B cell (primary cell): ENCODE data around the gene CHCHD2. TPM values are rescaled to one million over a fixed set of nuclear protein-coding genes. Genes with fewer than 3 reads are reported as not detected.

ENCODE experiments used
- ATAC-seq: fragments of 200-7000 bp; cut with Tn5 transposase; one replicate; pipeline ENCODE4 v1.10.0; 2021; ENCODE audit warnings: low read depth, mild to moderate bottlenecking, moderate number of reproducible peaks, moderate library complexity
- CTCF ChIA-PET: fragments of 350-600 bp; sonication (Branson Sonifier 250); formaldehyde crosslinking; loops from one replicate; lab custom pipeline; 2021; ENCODE audit warnings: antibody characterized with exemption, inconsistent platforms; lab: Charles Lee
- POLR2A ChIA-PET: fragments of 350-600 bp; sonication (Branson Sonifier 250); formaldehyde crosslinking; loops from one replicate; lab custom pipeline; 2021; ENCODE audit warnings: antibody characterized with exemption; lab: Charles Lee
- DNase-seq: peaks from one replicate; pipeline ENCODE4 v3.0.0; 2013
- H2AFZ ChIP-seq: 2 replicates; pipeline ENCODE4 v1.6.1; 2012; ENCODE audit warnings: mild to moderate bottlenecking, low read depth, low read length; ENCODE audit not compliant: insufficient read depth, poor library complexity, severe bottlenecking
- H3K27ac ChIP-seq, 2 donors: 1 replicate in 1 of 2; 2 replicates in 1 of 2; pipeline ENCODE4 v1.5.1; 2012 to 2013; ENCODE audit warnings: low read length in 2 of 2, mild to moderate bottlenecking in 2 of 2, moderate library complexity in 1 of 2
- H3K27me3 ChIP-seq, 4 experiments: fragments of 200-600 bp in 1 of 4; sonication (generic) in 1 of 4; replicated peaks in 1 of 4; 1 replicate in 2 of 4; 2 replicates in 2 of 4; pipeline versions ENCODE4 v1.6.1 to v1.7.0; 2013 to 2016; ENCODE audit warnings: low read length in 3 of 4, mild to moderate bottlenecking in 2 of 4, mixed read lengths in 1 of 4, moderate library complexity in 1 of 4; ENCODE audit not compliant: insufficient read depth in 4 of 4, control insufficient read depth in 3 of 4; ENCODE audit errors: control extremely low read depth in 1 of 4
- H3K36me3 ChIP-seq, 2 experiments: replicated peaks in 1 of 2; 1 replicate in 1 of 2; 2 replicates in 1 of 2; pipeline versions ENCODE4 v1.6.1 to v1.7.1; 2013; ENCODE audit warnings: low read length in 1 of 2; ENCODE audit not compliant: insufficient read depth in 2 of 2, control insufficient read depth in 1 of 2; ENCODE audit errors: control extremely low read depth in 1 of 2, extremely low read depth in 1 of 2
- H3K4me1 ChIP-seq, 2 donors: fragments of 200-600 bp in 1 of 2; sonication (generic) in 1 of 2; 1 replicate in 1 of 2; 2 replicates in 1 of 2; pipeline versions ENCODE4 v1.5.1 to v1.6.1; 2013 to 2017; ENCODE audit warnings: low read length in 2 of 2; ENCODE audit not compliant: control insufficient read depth in 2 of 2, insufficient read depth in 2 of 2
- H3K4me2 ChIP-seq: replicated peaks from 2 replicates; pipeline ENCODE3; 2012; ENCODE audit warnings: mild to moderate bottlenecking, low read depth, low read length; ENCODE audit not compliant: poor library complexity, severe bottlenecking
- H3K4me3 ChIP-seq, 5 experiments: fragments of 200-600 bp in 1 of 5; sonication (generic) in 1 of 5; 1 replicate in 3 of 5; 2 replicates in 2 of 5; pipeline versions ENCODE4 v1.5.1 to v1.7.0; 2011 to 2016; ENCODE audit warnings: low read length in 4 of 5, mild to moderate bottlenecking in 4 of 5, low read depth in 2 of 5, control low read depth in 1 of 5, moderate library complexity in 1 of 5; ENCODE audit not compliant: insufficient read depth in 1 of 5; ENCODE audit errors: control extremely low read depth in 1 of 5, extremely low read depth in 1 of 5
- H3K79me2 ChIP-seq: fragments of 200-600 bp; sonication (generic); one replicate; pipeline ENCODE4 v1.6.0; 2016; ENCODE audit warnings: low read length; ENCODE audit not compliant: control insufficient read depth, insufficient read depth
- H3K9ac ChIP-seq: fragments of 200-600 bp; sonication (generic); 2 replicates; pipeline ENCODE4 v1.6.1; 2017; ENCODE audit warnings: mild to moderate bottlenecking, low read length, moderate library complexity
- H3K9me3 ChIP-seq, 3 donors: one replicate each; pipeline versions ENCODE4 v1.6.1 to v1.7.1; 2013; ENCODE audit warnings: low read length in 2 of 3; ENCODE audit not compliant: control insufficient read depth in 2 of 3, insufficient read depth in 1 of 3; ENCODE audit errors: control extremely low read depth in 1 of 3
- H4K20me1 ChIP-seq: 2 replicates; pipeline ENCODE4 v1.6.0; 2012; ENCODE audit warnings: mild to moderate bottlenecking, low read length; ENCODE audit not compliant: insufficient read depth, control insufficient read depth, poor library complexity, severe bottlenecking
- H3K27ac Mint-ChIP-seq: one replicate; pipeline ENCODE4 v1.8.0; 2021; ENCODE audit warnings: mixed read lengths
- H3K27me3 Mint-ChIP-seq: one replicate; pipeline ENCODE4 v1.8.0; 2021; ENCODE audit warnings: mixed read lengths
- H3K4me1 Mint-ChIP-seq: one replicate; pipeline ENCODE4 v1.8.0; 2021; ENCODE audit warnings: mixed read lengths
- H3K4me3 Mint-ChIP-seq: one replicate; pipeline ENCODE4 v1.8.0; 2021; ENCODE audit warnings: mixed read lengths
- H3K9me3 Mint-ChIP-seq: one replicate; pipeline ENCODE4 v1.8.0; 2022; ENCODE audit warnings: mixed read lengths; ENCODE audit not compliant: insufficient read depth
- EZH2 ChIP-seq: IDR thresholded peaks from 2 replicates; pipeline ENCODE4 v1.6.1; 2012; ENCODE audit warnings: borderline replicate concordance, low read depth, mild to moderate bottlenecking, moderate library complexity, low read length; ENCODE audit not compliant: insufficient read depth, poor library complexity, severe bottlenecking
- WGBS: methylation state at CpG from one replicate; pipeline ENCODE4 v1.1.5; 2013; ENCODE audit warnings: missing lambda C conversion rate; ENCODE audit not compliant: insufficient coverage; 5-methylcytosine and 5-hydroxymethylcytosine counted together
- intact Hi-C: fragments of 100-400 bp; cut with micrococcal nuclease; formaldehyde crosslinking; loops from one replicate; pipeline ENCODE4 v1.10.0; 2022
- polyA plus RNA-seq: library from polyadenylated mRNA; depleted of rRNA; stranded (reverse); fragments of >200 nt; gene quantifications from 2 replicates; pipeline ENCODE4 v1.2.3, GENCODE V29; 2012
- total RNA-seq, 2 donors: library from RNA; stranded (reverse); fragments of 120-200 nt in 1 of 2; gene quantifications; 1 replicate in 1 of 2; 2 replicates in 1 of 2; pipeline versions ENCODE4 v1.2.3 to v1.2.4, GENCODE V29; 2013 to 2022
- TF ChIP-seq, protein P1 (sequence below): fragments of 200-600 bp; IDR thresholded peaks from one replicate; pipeline ENCODE4 v1.8.0; 2022; ENCODE audit warnings: antibody characterized with exemption, mild to moderate bottlenecking

CHCHD2 gene
- total and polyA plus RNA-seq, 2 donors (not counting 1 experiment from before 2014, with no cell fraction given), result 166 to 286 TPM

DNA sequence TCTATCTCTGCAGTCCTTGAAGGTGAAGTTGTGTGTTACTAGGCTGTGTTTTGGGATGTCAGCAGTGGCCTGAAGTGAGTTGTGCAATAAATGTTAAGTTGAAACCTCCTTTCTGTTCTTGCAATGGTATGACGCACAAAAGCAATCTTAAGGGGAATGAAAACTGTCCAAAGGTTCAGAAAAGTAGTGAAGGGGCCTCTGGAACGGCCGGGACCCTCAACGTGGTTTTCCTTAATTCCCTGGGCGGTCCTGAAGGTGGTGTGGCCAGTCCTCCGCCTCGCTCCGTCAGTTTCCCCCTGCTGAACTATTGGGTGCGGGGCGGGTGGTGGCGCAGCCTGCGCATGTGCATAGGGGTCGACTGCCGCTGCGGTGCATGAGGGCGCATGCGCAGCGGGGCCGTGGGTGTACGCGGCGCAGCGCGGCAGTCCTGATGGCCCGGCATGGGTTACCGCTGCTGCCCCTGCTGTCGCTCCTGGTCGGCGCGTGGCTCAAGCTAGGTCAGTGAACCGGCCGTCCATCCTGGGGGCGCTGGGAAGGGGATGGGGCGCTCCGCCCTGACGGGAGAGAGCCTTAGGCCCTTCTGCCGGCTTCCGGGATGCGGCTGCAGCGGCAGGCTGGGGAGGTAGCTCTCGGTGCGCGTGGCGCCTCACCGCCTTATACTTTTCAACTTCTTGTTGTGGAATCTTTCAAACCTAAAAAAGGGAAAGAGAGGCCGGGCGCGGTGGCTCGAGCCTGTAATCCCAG lies 42.2 kb downstream of the CHCHD2 start, which contains the start of gene SUMF2:
Gene SUMF2, plus strand, starts transcription at position 405 of the 744 bp plus-strand sequence. Its CDS starts 26 bp downstream, at position 431.
- Mint-ChIP-seq H3K27ac (peak within 1 kb of the TSS; percentile 94), H3K27me3 (no peaks in the 10 kb centered on the region), H3K4me1 (peaks cover 22% of the 10 kb centered on the region), H3K9me3 (no peaks in the 10 kb centered on the region), H3K4me3 (peak within 1 kb of the TSS; percentile 86)
- peak within 1 kb of the TSS; percentile 59 to 78 for H3K27ac ChIP-seq
- H3K4me2 ChIP-seq, result peak within 1 kb of the TSS; percentile 87
- WGBS, result 2% methylated on average over 44 of the region's 49 CpGs
- H3K27me3 ChIP-seq, result no peaks in the 10 kb centered on the region
- DNase-seq (peak; percentile 95), ATAC-seq (peak; percentile 92)
- H3K4me1 ChIP-seq, result peaks cover 5 to 12% of the 10 kb centered on the region in 2 donors
- TF ChIP-seq EZH2, result no peak
- TF ChIP-seq, protein P1, sequence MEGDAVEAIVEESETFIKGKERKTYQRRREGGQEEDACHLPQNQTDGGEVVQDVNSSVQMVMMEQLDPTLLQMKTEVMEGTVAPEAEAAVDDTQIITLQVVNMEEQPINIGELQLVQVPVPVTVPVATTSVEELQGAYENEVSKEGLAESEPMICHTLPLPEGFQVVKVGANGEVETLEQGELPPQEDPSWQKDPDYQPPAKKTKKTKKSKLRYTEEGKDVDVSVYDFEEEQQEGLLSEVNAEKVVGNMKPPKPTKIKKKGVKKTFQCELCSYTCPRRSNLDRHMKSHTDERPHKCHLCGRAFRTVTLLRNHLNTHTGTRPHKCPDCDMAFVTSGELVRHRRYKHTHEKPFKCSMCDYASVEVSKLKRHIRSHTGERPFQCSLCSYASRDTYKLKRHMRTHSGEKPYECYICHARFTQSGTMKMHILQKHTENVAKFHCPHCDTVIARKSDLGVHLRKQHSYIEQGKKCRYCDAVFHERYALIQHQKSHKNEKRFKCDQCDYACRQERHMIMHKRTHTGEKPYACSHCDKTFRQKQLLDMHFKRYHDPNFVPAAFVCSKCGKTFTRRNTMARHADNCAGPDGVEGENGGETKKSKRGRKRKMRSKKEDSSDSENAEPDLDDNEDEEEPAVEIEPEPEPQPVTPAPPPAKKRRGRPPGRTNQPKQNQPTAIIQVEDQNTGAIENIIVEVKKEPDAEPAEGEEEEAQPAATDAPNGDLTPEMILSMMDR, result peak; percentile 21
- H3K9ac ChIP-seq, result peak within 1 kb of the TSS; percentile 83
- intact Hi-C loops, result loop anchor here (1.0 kb wide), 2 partner anchors 13 to 30 kb away; partner anchors contain the start of genes CCT6A and PSPH
- H2AFZ ChIP-seq, result peak within 1 kb of the TSS; percentile 97
- H3K4me3 ChIP-seq, result peak within 1 kb of the TSS; percentile 63 to 94 (median 83)
- H3K9me3 ChIP-seq, result no peaks in the 10 kb centered on the region
- H3K79me2 ChIP-seq, result peaks cover 13% of the 10 kb centered on the region
- no peaks in the 10 kb centered on the region for H4K20me1 ChIP-seq
- peaks cover 17 to 31% of the 10 kb centered on the region in 2 experiments for H3K36me3 ChIP-seq
- POLR2A ChIA-PET, result interaction anchor here (1.0 to 2.3 kb wide), 2 partner anchors 13 to 30 kb away, joined by 4 to 25 read pairs; partner anchors contain the start of genes CCT6A and PSPH
- CTCF ChIA-PET, result interaction anchor here (0.7 to 2.8 kb wide), 5 partner anchors 10 to 810 kb away, joined by 3 to 22 read pairs (median 6); partner anchors contain the start of genes CCT6A and PSPH

DNA sequence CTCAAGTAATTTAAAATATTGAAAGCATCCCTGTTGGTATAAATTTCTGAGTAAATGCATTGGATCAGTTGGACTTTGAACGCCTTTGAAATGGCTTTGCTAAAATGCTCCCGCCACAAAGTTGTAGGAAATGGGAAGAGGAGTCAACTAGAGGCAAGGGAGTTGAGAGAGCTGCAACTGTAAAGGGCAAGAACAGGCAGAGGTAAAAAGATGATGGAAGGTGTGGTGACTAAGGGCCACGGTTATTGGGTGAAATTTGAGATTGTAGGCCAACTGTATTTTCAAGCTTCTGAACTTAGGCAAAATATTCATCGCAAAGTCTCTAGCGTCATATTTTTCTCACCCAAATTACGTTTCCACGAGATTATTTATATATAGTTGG lies 42.8 kb downstream of the CHCHD2 start:
- H2AFZ ChIP-seq, result peak overlapping the region; percentile 97

More for the DNA sequence above, 42.8 kb downstream of the CHCHD2 start:
- Histone ChIP-seq H3K4me3 (peak overlapping the region in 4 of 5 experiments; percentile 77 to 94 (median 88)), H3K27ac (peak overlapping the region; percentile 59 to 78), H3K36me3 (peaks cover 17 to 34% of the 10 kb centered on the region in 2 experiments), H4K20me1 (no peaks in the 10 kb centered on the region), H3K27me3 (no peaks in the 10 kb centered on the region), H3K9ac (peak overlapping the region; percentile 83), H3K4me1 (peaks cover 5 to 12% of the 10 kb centered on the region in 2 donors), H3K4me2 (peak overlapping the region; percentile 87), H3K9me3 (no peaks in the 10 kb centered on the region), H3K79me2 (peaks cover 13% of the 10 kb centered on the region)
- no peak for TF ChIP-seq EZH2
- TF ChIP-seq, protein P1, result no peak
- H3K9me3 Mint-ChIP-seq, result no peaks in the 10 kb centered on the region
- ChIA-PET CTCF (interaction anchor here (0.9 to 1.7 kb wide), 2 partner anchors 12 to 30 kb away, joined by 3 to 4 read pairs; no protein-coding TSS in a partner anchor), POLR2A (no interaction called here)
- H3K4me3 Mint-ChIP-seq, result peak overlapping the region; percentile 86
- peak overlapping the region; percentile 94 for H3K27ac Mint-ChIP-seq
- ATAC-seq (no peak), DNase-seq (no peak)
- H3K27me3 Mint-ChIP-seq, result no peaks in the 10 kb centered on the region
- H3K4me1 Mint-ChIP-seq, result peaks cover 22% of the 10 kb centered on the region
- intact Hi-C loops, result no loop called here
- WGBS, result 96% methylated on average over 2 of the region's 7 CpGs
